Transverse colon (tissue), 4 donors: Measurements from ENCODE around the gene GPSM1. TPM values are rescaled to one million over a fixed set of nuclear protein-coding genes. Genes with fewer than 3 reads are reported as not detected.
A peak's percentile ranks its signal among the peaks of the same experiment; 100 is the strongest.

Experiments used
- DNase-seq: peaks from one replicate; pipeline ENCODE4 v3.0.0-alpha.2; 2019
- H3K27ac ChIP-seq, 4 donors: fragments of 200-600 bp; sonication (generic); 2 replicates each; pipeline ENCODE4 v1.5.1; 2016 to 2018; ENCODE audit warnings: inconsistent platforms in 4 of 4
- H3K27me3 ChIP-seq: fragments of 200-600 bp; sonication (generic); 2 replicates; pipeline ENCODE4 v1.5.1; 2017; ENCODE audit warnings: inconsistent platforms
- H3K36me3 ChIP-seq, 4 donors: fragments of 200-600 bp; sonication (generic); 2 replicates each; pipeline ENCODE4 v1.5.1; 2017 to 2019; ENCODE audit warnings: inconsistent platforms in 4 of 4
- H3K4me1 ChIP-seq, 4 donors: fragments of 200-600 bp; sonication (generic); 2 replicates each; pipeline ENCODE4 v1.5.1; 2017 to 2020; ENCODE audit warnings: inconsistent platforms in 4 of 4
- H3K4me3 ChIP-seq, 4 donors: fragments of 200-600 bp; sonication (generic); 1 replicate in 1 of 4; 2 replicates in 3 of 4; pipeline versions ENCODE4 v1.5.1 to v1.6.1; 2017 to 2019; ENCODE audit warnings: inconsistent platforms in 4 of 4
- H3K9me3 ChIP-seq, 2 donors: fragments of 200-600 bp; sonication (generic); 2 replicates each; pipeline ENCODE4 v1.5.1; 2017 to 2019; ENCODE audit warnings: inconsistent platforms in 2 of 2
- CTCF ChIP-seq, 5 experiments: fragments of 200-600 bp in 3 of 5; fragments of 450-650 bp in 2 of 5; sonication (generic) in 3 of 5; IDR thresholded peaks; 1 replicate in 2 of 5; 2 replicates in 3 of 5; pipeline ENCODE4 v1.5.1; 2016 to 2017; ENCODE audit warnings: antibody characterized with exemption in 5 of 5, inconsistent platforms in 3 of 5, mild to moderate bottlenecking in 2 of 5, moderate library complexity in 1 of 5
- EP300 ChIP-seq: sonication (generic); formaldehyde crosslinking; IDR thresholded peaks from one replicate; pipeline ENCODE4 v1.6.1; 2017; ENCODE audit warnings: antibody characterized with exemption, low read depth
- POLR2A ChIP-seq: fragments of 450-650 bp; IDR thresholded peaks from one replicate; pipeline ENCODE4 v1.6.1; 2016; ENCODE audit warnings: antibody characterized with exemption, mild to moderate bottlenecking, moderate library complexity
- POLR2AphosphoS5 ChIP-seq, 3 donors: sonication (generic); formaldehyde crosslinking; IDR thresholded peaks; one replicate each; pipeline ENCODE4 v1.6.1; 2016; ENCODE audit warnings: antibody characterized with exemption in 3 of 3
- WGBS, 2 donors: methylation state at CpG; one replicate each; pipeline ENCODE4 v1.1.5; 2018; ENCODE audit warnings: low coverage in 1 of 2; 5-methylcytosine and 5-hydroxymethylcytosine counted together
- in situ Hi-C, 4 donors: fragments of 200-750 bp; cut with MboI; loops; one replicate each; pipeline versions ENCODE4 v1.15.0 to v1.15.1; 2017; ENCODE audit warnings: low sequenced_read_pairs in 3 of 4, low pct_ligation_motif_present in 1 of 4, low pct_unique_long_range_greater_than_20kb in 1 of 4
- intact Hi-C: fragments of 100-400 bp; cut with DNase I; formaldehyde crosslinking; loops from one replicate; pipeline ENCODE4 v1.15.1; 2023; ENCODE audit warnings: low total_unique reads
- total RNA-seq, 4 donors: library from RNA; depleted of rRNA; stranded (reverse); fragments of >200 nt; gene quantifications; one replicate each; pipeline ENCODE4 v1.1.0, GENCODE V29; 2016

GPSM1 gene
- total RNA-seq, 4 donors from 2014 or later: 2.3 to 8.6 (median 7.0) TPM

DNA sequence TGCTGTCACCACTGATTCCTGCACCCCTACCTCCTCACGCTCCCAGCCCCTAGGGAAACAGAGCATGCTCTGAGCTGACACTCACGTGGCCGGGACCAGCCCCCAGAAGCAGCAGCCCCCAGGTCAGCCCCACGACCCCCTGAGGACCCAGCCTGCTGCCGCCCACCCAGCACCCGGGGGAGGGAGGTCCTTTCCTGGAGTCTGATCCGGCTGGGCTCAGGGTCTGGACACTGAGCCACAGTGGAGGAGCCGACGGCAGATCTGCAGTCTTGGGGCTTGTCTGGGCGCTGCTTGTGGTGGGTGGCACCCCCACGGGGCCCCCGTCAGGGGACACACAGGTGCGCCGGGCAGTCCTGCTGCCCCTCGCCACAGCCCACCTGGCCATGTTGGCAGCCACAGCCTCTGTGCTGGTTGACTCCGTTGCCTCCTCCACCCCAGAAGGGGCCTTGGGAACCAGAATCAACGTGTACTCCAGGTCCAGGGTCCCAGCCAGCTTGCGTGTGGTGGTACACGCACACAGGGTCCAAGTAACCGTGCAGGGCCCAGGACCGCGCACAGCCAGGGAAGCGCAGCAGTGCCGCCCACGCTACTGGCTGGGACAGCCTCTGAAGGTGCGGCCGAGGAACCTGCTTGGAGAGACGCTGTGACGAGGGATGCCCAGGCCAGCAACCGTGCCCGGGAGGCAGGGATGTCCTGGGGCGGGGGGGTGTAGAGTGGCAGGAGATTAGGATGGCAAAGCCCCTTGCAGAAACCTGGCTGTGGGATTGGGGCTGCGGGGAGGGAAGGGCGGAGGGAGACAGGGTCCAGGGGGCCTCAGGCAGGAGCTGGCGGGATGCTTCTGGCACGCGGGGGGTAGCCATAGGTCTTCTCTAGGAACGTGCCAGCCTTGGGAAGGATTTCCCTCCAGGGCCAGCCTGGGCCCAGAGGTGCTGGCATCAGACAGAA lies 32.7 kb downstream of the GPSM1 start:
- no peaks in the 10 kb centered on the region for H3K27me3 ChIP-seq
- H3K27ac ChIP-seq: peak overlapping the region; percentile 68 to 97 (median 96)
- in situ Hi-C loops (no loop called here), intact Hi-C loops (no loop called here)
- no peak for TF ChIP-seq CTCF (IDR thresholded peaks at IDR 0.05)
- no peak for TF ChIP-seq POLR2AphosphoS5 (IDR thresholded peaks at IDR 0.05)
- no peaks in the 10 kb centered on the region for H3K9me3 ChIP-seq
- H3K4me3 ChIP-seq: no peak overlapping the region
- no peak for DNase-seq
- peaks cover 18 to 31% (median 26%) of the 10 kb centered on the region in 4 donors for H3K4me1 ChIP-seq
- H3K36me3 ChIP-seq: no peaks in the 10 kb centered on the region
- WGBS, 2 donors: 90% methylated on average over 30 of the region's 38 CpGs; no CpG with 5 or more reads in 1 of the 2 donors

GRCh38 chr9:136361047-136361753 lies 33.9 kb downstream of the GPSM1 start:
- 59 to 63% methylated on average over 6 to 21 of the region's 43 CpGs for WGBS, 2 donors
- H3K27ac ChIP-seq: peak overlapping the region; percentile 68 to 97 (median 96)
- TF ChIP-seq EP300 (no peak), POLR2AphosphoS5 (IDR thresholded peaks at IDR 0.05) (peak in 1 of 3 donors; percentile 47)
- no peaks in the 10 kb centered on the region for H3K27me3 ChIP-seq
- no peaks in the 10 kb centered on the region for H3K36me3 ChIP-seq
- intact Hi-C loops (no loop called here), in situ Hi-C loops (no loop called here)
- no peaks in the 10 kb centered on the region for H3K9me3 ChIP-seq
- DNase-seq: no peak
- peaks cover 18 to 31% (median 26%) of the 10 kb centered on the region in 4 donors for H3K4me1 ChIP-seq
- H3K4me3 ChIP-seq: no peak overlapping the region

DNA sequence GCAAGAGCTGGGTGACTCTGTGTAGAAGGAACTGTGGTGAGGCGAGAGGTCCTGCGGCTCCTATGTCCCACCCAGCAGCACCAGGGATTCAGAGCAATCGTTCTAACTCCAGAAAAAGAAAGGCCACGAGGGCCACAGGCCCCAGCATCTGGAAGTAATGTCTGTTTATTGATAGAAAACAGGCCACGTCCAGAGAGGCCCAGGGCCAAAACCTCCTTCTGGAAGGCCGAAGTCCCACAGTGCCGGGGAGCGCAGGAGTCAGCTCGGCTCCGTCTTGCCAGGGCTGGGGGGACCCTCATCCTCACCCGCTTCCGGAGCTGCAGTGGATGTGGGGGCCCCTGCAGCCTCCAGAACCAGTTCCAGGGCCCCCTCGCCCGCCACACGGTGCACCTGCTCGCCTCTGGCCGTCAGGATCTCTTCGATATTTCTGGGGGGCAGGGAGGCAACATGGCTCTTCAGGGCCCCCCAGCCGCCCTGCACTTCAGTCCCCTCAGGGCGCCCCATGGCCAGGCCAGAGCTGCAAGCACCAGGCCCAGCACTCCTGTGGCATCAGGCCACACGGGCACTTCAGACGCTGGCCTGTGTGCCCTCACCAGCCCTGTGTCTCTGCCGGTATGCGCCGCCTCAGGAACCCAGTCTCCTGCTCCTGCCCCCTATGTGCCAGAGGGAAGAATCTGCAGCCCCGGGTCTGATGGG lies 34.6 kb downstream of the GPSM1 start:
- DNase-seq: no peak
- Histone ChIP-seq H3K36me3 (no peaks in the 10 kb centered on the region), H3K4me3 (no peak overlapping the region), H3K27me3 (no peaks in the 10 kb centered on the region), H3K27ac (peak overlapping the region; percentile 68 to 97 (median 96)), H3K9me3 (no peaks in the 10 kb centered on the region), H3K4me1 (peaks cover 18 to 31% (median 26%) of the 10 kb centered on the region in 4 donors)
- WGBS, 2 donors: 58 to 82% methylated on average over 4 to 25 of the region's 26 CpGs
- in situ Hi-C loops: no loop called here
- TF ChIP-seq EP300 (no peak), POLR2AphosphoS5 (IDR thresholded peaks at IDR 0.05) (peak in 1 of 3 donors; percentile 26)
- intact Hi-C loops: no loop called here

DNA sequence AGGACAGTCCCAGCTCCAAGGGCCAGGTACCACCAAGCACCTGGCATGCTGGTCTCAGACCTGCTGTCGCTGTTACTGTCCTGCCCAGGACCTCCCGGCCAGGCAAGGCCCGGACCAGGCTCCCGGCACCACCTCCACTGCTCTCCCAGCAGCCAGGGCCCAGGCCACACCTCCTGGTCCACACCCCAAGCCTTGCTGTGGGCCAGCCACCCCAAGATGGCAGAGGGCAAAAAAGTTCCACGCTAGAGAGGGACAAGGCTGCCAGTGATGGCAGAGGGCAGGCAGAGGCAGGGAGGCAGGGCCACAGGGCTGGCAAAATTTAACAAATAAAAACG lies 35.1 kb downstream of the GPSM1 start:
- WGBS, 2 donors: 81% methylated on average over 6 of the region's 6 CpGs; no CpG with 5 or more reads in 1 of the 2 donors

More for the DNA sequence above, 35.1 kb downstream of the GPSM1 start:
- H3K4me3 ChIP-seq: no peak overlapping the region
- intact Hi-C loops (no loop called here), in situ Hi-C loops (no loop called here)
- DNase-seq: no peak
- no peaks in the 10 kb centered on the region for H3K36me3 ChIP-seq
- TF ChIP-seq POLR2A (no peak), POLR2AphosphoS5 (IDR thresholded peaks at IDR 0.05) (no peak), CTCF (IDR thresholded peaks at IDR 0.05) (no peak), EP300 (no peak)
- no peaks in the 10 kb centered on the region for H3K9me3 ChIP-seq
- H3K4me1 ChIP-seq: peaks cover 18 to 31% (median 26%) of the 10 kb centered on the region in 4 donors
- no peaks in the 10 kb centered on the region for H3K27me3 ChIP-seq
- H3K27ac ChIP-seq: peak overlapping the region; percentile 68 to 97 (median 96)
